Choroid plexus epithelial cell (primary cell): Measurements from ENCODE around the gene ZNF598.
A peak's percentile ranks its signal among the peaks of the same experiment; 100 is the strongest.

Experiments used
- DNase-seq: peaks from one replicate; pipeline ENCODE4 v3.0.0-alpha.2; 2010; ENCODE audit warnings: low read depth
- H3K4me3 ChIP-seq: 2 replicates; pipeline ENCODE4 v1.5.1; 2011; ENCODE audit warnings: low read depth, mild to moderate bottlenecking, control low read depth, low read length, moderate library complexity
- CTCF ChIP-seq: conservative IDR thresholded peaks from 2 replicates; pipeline ENCODE4 v1.5.1; 2011; ENCODE audit warnings: low read depth, mild to moderate bottlenecking, control low read depth, inconsistent platforms, low read length, moderate library complexity

Gene ZNF598

DNA sequence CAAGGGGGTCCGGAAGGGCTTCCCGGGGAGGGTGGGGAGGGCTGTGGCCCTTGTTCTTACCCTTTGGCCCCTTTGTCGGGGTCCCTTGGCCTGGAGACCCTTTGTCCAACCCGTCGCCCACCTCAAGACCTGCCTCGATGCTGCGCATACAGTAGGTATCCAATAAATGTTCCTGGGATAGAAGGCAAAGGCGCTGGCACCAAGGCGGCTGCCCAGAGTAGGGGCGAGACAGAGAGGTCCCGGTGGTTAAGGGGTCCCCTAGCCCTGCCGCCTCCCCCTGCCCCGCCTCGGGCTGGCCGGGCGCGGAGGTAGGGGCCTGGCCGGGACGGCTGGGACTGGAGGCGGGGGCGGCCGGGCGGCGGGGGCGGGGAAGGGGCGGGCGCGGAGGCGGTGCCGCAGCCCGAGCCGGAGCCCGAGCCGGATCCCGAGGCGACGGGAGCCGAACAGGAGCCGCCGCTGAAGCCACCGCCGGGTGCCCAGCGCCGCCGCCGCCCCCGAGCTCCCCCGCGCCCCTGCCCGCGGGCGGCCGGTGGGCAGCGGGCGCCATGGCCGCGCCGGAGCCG, 16.9 kb upstream of the ZNF598 start, which contains the start of gene NHERF2:
NHERF2 (plus strand) TSS at position 442 of the 563 bp plus-strand sequence; CDS start at position 546, 104 bp downstream.
- no peak for DNase-seq
- H3K4me3 ChIP-seq: peak within 1 kb of the TSS; percentile 56
- no peak for TF ChIP-seq CTCF

DNA sequence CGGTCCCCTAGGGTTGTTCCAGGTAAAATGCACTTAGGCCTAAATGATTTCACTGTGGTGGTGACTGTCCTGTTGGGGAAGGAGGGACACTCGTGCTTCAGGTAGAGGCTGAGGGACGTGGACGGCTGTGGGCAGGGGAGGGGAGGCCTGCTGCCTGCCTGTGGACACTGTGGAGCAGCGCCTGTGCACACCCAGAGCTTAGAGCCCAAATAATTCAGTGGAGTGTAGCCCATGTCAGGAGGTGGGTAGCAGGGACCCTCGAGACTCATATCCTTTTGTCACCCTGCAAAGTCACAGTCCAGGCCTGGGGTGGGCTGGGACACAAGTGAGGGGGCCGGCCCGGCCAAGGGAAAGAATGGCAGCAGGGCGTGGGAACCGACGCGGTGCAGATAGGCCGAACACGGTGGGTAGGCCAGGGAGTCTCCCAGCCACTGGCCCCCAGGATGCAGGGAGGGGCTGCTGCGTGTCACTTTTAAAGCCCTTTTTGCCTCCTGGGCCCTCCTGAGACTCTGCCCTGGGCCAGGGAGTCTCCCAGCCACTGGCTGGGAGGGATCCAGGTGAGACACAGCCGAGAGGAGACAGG, 16.3 kb upstream of the ZNF598 start:
- H3K4me3 ChIP-seq: no peak overlapping the region
- TF ChIP-seq CTCF: no peak
- no peak for DNase-seq

- TF ChIP-seq CTCF: no peak
- DNase-seq: no peak
- no peak overlapping the region for H3K4me3 ChIP-seq
Measured at GRCh38 chr16:2025251-2025650, 15.6 kb upstream of the ZNF598 start.

DNA sequence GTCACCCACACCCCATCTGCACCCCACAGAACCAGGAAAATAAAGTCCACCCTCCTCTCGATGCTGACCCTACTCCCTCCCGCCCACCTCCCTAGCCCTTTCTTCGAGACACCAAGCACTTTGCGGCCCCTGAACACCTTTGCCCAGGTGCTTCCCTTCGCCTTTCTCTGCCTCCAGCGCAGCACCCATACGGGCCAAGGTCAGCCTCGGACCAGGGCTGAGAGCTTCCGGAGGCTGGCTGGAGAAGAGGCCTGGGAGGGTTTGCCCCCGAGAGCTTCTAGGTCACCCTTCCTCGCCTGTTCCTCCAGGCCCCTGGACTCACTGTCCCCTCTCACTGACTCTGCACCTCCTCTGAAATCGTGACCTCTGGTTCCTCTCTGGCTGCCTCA, 14.4 kb upstream of the ZNF598 start:
- DNase-seq: no peak
- no peak overlapping the region for H3K4me3 ChIP-seq

DNA sequence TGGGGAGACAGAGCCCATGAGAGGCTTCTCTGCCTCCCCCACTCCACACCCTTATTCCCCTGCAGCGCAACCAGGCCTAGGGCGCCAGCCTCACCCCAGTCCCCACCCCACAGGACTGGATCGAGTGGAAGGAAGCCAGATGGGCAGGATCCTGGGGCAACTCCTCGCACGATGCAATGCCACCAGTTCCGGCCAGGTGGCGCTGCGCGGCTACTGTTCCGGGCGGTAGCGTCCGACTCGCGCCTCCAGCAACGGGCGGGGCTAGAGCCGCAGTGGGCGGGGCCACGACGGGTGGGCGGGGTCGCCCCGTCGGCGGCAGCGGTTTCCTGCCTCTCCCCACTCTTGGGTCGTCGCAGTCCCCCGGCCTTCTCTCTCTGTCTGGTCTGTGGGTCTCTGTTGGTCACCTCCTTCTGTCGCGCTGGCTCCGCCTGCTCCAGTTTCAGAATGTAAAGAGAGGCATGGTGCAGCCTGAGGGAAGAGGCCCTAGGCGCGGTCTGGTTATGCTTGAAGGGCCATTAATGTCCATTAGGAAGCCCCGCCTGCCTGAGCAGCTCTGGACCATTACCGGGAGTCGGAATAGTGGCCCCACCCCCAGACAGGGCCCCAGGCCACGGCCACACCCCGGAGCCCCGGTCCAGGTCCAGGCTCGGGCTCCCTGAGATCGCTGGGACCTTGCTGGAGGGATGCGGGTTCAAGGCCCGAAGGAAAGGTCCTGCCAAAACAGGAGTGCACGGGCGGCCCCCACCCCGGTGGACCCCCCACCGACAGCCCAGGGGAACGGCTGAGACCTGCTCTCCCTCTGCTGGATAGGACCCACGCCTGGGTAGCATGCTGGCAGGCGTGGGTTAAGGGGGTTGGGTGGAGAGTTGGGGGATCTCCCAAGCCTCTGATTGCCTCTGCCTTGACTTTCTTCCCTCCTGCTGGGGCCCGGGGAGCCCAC, 13.7 kb upstream of the ZNF598 start:
- peak overlapping the region; percentile 57 for H3K4me3 ChIP-seq
- DNase-seq: peak; percentile 87
- TF ChIP-seq CTCF: peak; percentile 86

More for the DNA sequence above, 14.4 kb upstream of the ZNF598 start:
- TF ChIP-seq CTCF: no peak

DNA sequence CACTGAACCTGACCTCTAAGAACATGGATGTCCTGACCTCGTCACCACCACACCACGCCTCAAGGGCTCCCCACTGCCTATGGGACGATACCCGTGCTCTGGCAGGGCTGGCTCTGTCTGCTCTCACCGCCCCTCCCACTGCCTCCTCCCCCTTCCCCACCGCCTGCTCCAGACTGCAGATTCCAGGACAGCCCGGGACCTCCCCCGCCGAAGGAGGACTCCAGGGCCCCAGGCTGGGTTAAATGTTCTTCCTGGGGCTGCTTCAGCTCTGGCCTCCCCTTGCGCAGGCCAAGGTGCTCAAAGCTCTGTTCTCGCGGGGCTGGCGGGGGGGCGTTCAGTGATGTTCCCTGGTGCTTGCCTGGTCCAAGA, 13.1 kb upstream of the ZNF598 start:
- H3K4me3 ChIP-seq: peak overlapping the region; percentile 40
- no peak for TF ChIP-seq CTCF
- peak; percentile 46 for DNase-seq
